Nephron progenitor cell (in vitro differentiated cells): ENCODE measurements around the gene PI16.

Experiments
- DNase-seq: peaks from one replicate; pipeline ENCODE4 v3.0.0; 2021
- H3K27ac Mint-ChIP-seq: 2 replicates; pipeline ENCODE4 v1.8.0; 2021; ENCODE audit warnings: mild to moderate bottlenecking, moderate library complexity, mixed read lengths
- H3K27me3 Mint-ChIP-seq: 2 replicates; pipeline ENCODE4 v1.8.0; 2021; ENCODE audit warnings: mild to moderate bottlenecking, low read depth, mixed read lengths; ENCODE audit not compliant: poor library complexity
- H3K36me3 Mint-ChIP-seq: 2 replicates; pipeline ENCODE4 v1.8.0; 2021; ENCODE audit warnings: low read depth, mixed read lengths
- H3K4me1 Mint-ChIP-seq: 2 replicates; pipeline ENCODE4 v1.8.0; 2021; ENCODE audit warnings: mixed read lengths
- H3K4me3 Mint-ChIP-seq: 2 replicates; pipeline ENCODE4 v1.8.0; 2021; ENCODE audit warnings: mild to moderate bottlenecking, moderate library complexity, mixed read lengths
- H3K9me3 Mint-ChIP-seq: 2 replicates; pipeline ENCODE4 v1.8.0; 2021; ENCODE audit warnings: mild to moderate bottlenecking, moderate library complexity, mixed read lengths
- CTCF ChIP-seq: fragments of 200-600 bp; sonication (generic); IDR thresholded peaks from 2 replicates; pipeline ENCODE4 v1.5.0; 2021; ENCODE audit warnings: antibody characterized with exemption

The PI16 gene

GRCh38 chr6:37008484-37009465 lies 54.2 kb downstream of the PI16 start:
- no peak for TF ChIP-seq CTCF
- Mint-ChIP-seq H3K36me3 (no peaks in the 10 kb centered on the region), H3K27ac (no peak overlapping the region), H3K4me1 (peaks cover 19% of the 10 kb centered on the region), H3K27me3 (peaks cover 25% of the 10 kb centered on the region), H3K4me3 (no peak overlapping the region), H3K9me3 (no peaks in the 10 kb centered on the region)
- DNase-seq, result no peak

- Mint-ChIP-seq H3K27me3 (peaks cover 21% of the 10 kb centered on the region), H3K27ac (no peak overlapping the region), H3K36me3 (no peaks in the 10 kb centered on the region), H3K9me3 (no peaks in the 10 kb centered on the region), H3K4me3 (no peak overlapping the region), H3K4me1 (peaks cover 12% of the 10 kb centered on the region)
- DNase-seq, result no peak
- no peak for TF ChIP-seq CTCF
Measured at GRCh38 chr6:37010402-37010892, 55.9 kb downstream of the PI16 start.

- DNase-seq, result no peak
- H3K4me3 Mint-ChIP-seq, result no peak overlapping the region
- no peak overlapping the region for H3K27ac Mint-ChIP-seq
- H3K27me3 Mint-ChIP-seq, result peaks cover 21% of the 10 kb centered on the region
- no peaks in the 10 kb centered on the region for H3K9me3 Mint-ChIP-seq
- no peak for TF ChIP-seq CTCF
- no peaks in the 10 kb centered on the region for H3K36me3 Mint-ChIP-seq
- H3K4me1 Mint-ChIP-seq, result peaks cover 12% of the 10 kb centered on the region
Measured at GRCh38 chr6:37011656-37012378, 57.3 kb downstream of the PI16 start.

GRCh38 chr6:37013516-37014491 lies 59.3 kb downstream of the PI16 start:
- Mint-ChIP-seq H3K4me3 (no peak overlapping the region), H3K36me3 (no peaks in the 10 kb centered on the region), H3K27me3 (peaks cover 8% of the 10 kb centered on the region), H3K9me3 (no peaks in the 10 kb centered on the region), H3K27ac (no peak overlapping the region), H3K4me1 (peaks cover 17% of the 10 kb centered on the region)
- DNase-seq, result no peak
- TF ChIP-seq CTCF, result no peak
